GM12878 (cell line): Measurements from ENCODE around the gene CLCC1. TPM values are rescaled to one million over a fixed set of nuclear protein-coding genes. Genes with fewer than 3 reads are reported as not detected.

ENCODE experiments used
- ATAC-seq: fragments of 200-7000 bp; cut with Tn5 transposase; 3 replicates; pipeline ENCODE4 v1.9.1; 2020; ENCODE audit warnings: mild to moderate bottlenecking, moderate library complexity
- BruUV-seq: library from RNA; stranded (reverse); fragments of 400-500 nt; replicated peaks from 2 replicates; lab custom pipeline; 2021; lab: Mats Ljungman, UMichigan
- CTCF ChIA-PET: fragments of 300-600 bp; sonication (Branson Sonifier 250); formaldehyde crosslinking; extraction: SDS; loops from one replicate; lab custom pipeline; 2021; ENCODE audit warnings: inconsistent platforms; lab: Yijun Ruan, JAX
- POLR2A ChIA-PET: fragments of 350-600 bp; formaldehyde crosslinking; extraction: SDS; loops from one replicate; lab custom pipeline; 2021; ENCODE audit warnings: inconsistent platforms; lab: Charles Lee
- RAD21 ChIA-PET: fragments of 300-600 bp; sonication (Branson Sonifier 250); formaldehyde crosslinking; loops from one replicate; lab custom pipeline; 2023; ENCODE audit warnings: antibody characterized with exemption; ENCODE audit not compliant: unreplicated experiment; lab: Charles Lee
- SMC1A ChIA-PET: fragments of 300-600 bp; sonication (Branson Sonifier 250); formaldehyde crosslinking; loops from one replicate; lab custom pipeline; 2023; ENCODE audit not compliant: unreplicated experiment, uncharacterized antibody; lab: Charles Lee
- DNase-seq: peaks from one replicate; pipeline ENCODE4 v3.0.0-alpha.2; 2011; ENCODE audit warnings: low read depth, low spot score
- FAIRE-seq: peaks from 3 replicates; lab custom pipeline; 2011; peaks lifted over from hg19 to GRCh38; lab: Jason Lieb, UNC
- H2AFZ ChIP-seq: 2 replicates; pipeline ENCODE4 v1.6.0; 2011; ENCODE audit warnings: low read depth, low read length, control low read depth; ENCODE audit not compliant: control insufficient read depth
- H3K27ac ChIP-seq: 2 replicates; pipeline ENCODE4 v1.5.1; 2011; ENCODE audit warnings: control low read depth; ENCODE audit not compliant: control insufficient read depth, insufficient read depth
- H3K27me3 ChIP-seq, 2 experiments: replicated peaks in 1 of 2; 2 replicates each; pipeline versions ENCODE4 v1.6.0 to v1.6.1; 2011; ENCODE audit warnings: low read length in 1 of 2; ENCODE audit not compliant: control insufficient read depth in 2 of 2, insufficient read depth in 2 of 2
- H3K36me3 ChIP-seq, 2 experiments: 2 replicates each; pipeline ENCODE4 v1.5.1; 2011; ENCODE audit warnings: low read length in 1 of 2; ENCODE audit not compliant: control insufficient read depth in 2 of 2, insufficient read depth in 2 of 2
- H3K4me1 ChIP-seq: 2 replicates; pipeline ENCODE4 v1.6.1; 2011; ENCODE audit warnings: mild to moderate bottlenecking, low read length, moderate library complexity, mixed read lengths; ENCODE audit not compliant: control insufficient read depth, insufficient read depth
- H3K4me2 ChIP-seq: 2 replicates; pipeline ENCODE4 v1.6.0; 2011; ENCODE audit warnings: control low read depth; ENCODE audit not compliant: control insufficient read depth, insufficient read depth
- H3K4me3 ChIP-seq: fragments of 200-600 bp; sonication (generic); 2 replicates; pipeline ENCODE4 v1.5.1; 2016
- H3K79me2 ChIP-seq: 2 replicates; pipeline ENCODE4 v1.6.0; 2011; ENCODE audit warnings: low read length; ENCODE audit not compliant: control insufficient read depth, insufficient read depth
- H3K9ac ChIP-seq: 2 replicates; pipeline ENCODE4 v1.8.0; 2011; ENCODE audit warnings: low read length, control low read depth, mixed read lengths; ENCODE audit not compliant: control insufficient read depth, insufficient read depth
- H3K9me3 ChIP-seq: replicated peaks from 3 replicates; pipeline ENCODE4 v1.5.1; 2011; ENCODE audit warnings: mild to moderate bottlenecking, low read length; ENCODE audit not compliant: control insufficient read depth, insufficient read depth
- H4K20me1 ChIP-seq: 2 replicates; pipeline ENCODE4 v1.6.0; 2011; ENCODE audit not compliant: control insufficient read depth, insufficient read depth
- MEF2A ChIP-seq: IDR thresholded peaks from 2 replicates; pipeline ENCODE4 v1.6.1; 2011; ENCODE audit warnings: low read depth, mild to moderate bottlenecking, low read length, moderate library complexity; ENCODE audit not compliant: insufficient read depth
- MXI1 ChIP-seq: fragments of 150-350 bp; IDR thresholded peaks from 2 replicates; pipeline ENCODE4 v1.6.1; 2011; ENCODE audit warnings: low read depth, mild to moderate bottlenecking, inconsistent platforms, low read length, improper control_type of control experiment
- NBN ChIP-seq: fragments of 450-650 bp; IDR thresholded peaks from 2 replicates; pipeline ENCODE4 v1.6.1; 2016
- POU2F2 ChIP-seq: IDR thresholded peaks from 3 replicates; pipeline ENCODE4 v1.6.1; 2011; ENCODE audit warnings: low read depth, mild to moderate bottlenecking, low read length, borderline replicate concordance
- SRF ChIP-seq, 2 experiments: IDR thresholded peaks; 2 replicates each; pipeline ENCODE4 v1.6.1; 2011; ENCODE audit warnings: low read depth in 2 of 2, low read length in 2 of 2, mild to moderate bottlenecking in 1 of 2, moderate library complexity in 1 of 2
- ZNF24 ChIP-seq: fragments of 450-650 bp; IDR thresholded peaks from 2 replicates; pipeline ENCODE4 v1.6.1; 2017; ENCODE audit warnings: antibody characterized with exemption, mild to moderate bottlenecking
- ZNF274 ChIP-seq: IDR thresholded peaks from one replicate; pipeline ENCODE4 v1.8.0; 2011; ENCODE audit not compliant: insufficient read length, insufficient read depth
- WGBS: methylation state at CpG from one replicate; pipeline ENCODE4 v1.1.6; 2016; ENCODE audit warnings: low lambda C conversion rate; ENCODE audit not compliant: insufficient replicate concordance, insufficient coverage; ENCODE audit errors: missing lambda C conversion rate; 5-methylcytosine and 5-hydroxymethylcytosine counted together
- in situ Hi-C: fragments of 300-500 bp; cut with MboI; formaldehyde crosslinking; loops from 9 replicates; pipeline ENCODE4 v1.14.3; 2018; ENCODE audit warnings: mixed read lengths
- intact Hi-C: fragments of 100-400 bp; cut with micrococcal nuclease; formaldehyde crosslinking; loops from one replicate; pipeline ENCODE4 v1.14.2; 2022; ENCODE audit not compliant: unreplicated experiment
- polyA plus RNA-seq, 11 experiments: library from polyadenylated mRNA; depleted of rRNA in 4 of 11; unstranded in 6 of 11; stranded (reverse) in 5 of 11; fragments of >200 nt; fragmentation: Nextera tagmentation in 4 of 11; fragmentation: Illumina TruSeq in 1 of 11; extraction: Ambion mirVana in 4 of 11; extraction: Trizol in 1 of 11; gene quantifications; 1 replicate in 1 of 11; 2 replicates in 10 of 11; pipeline versions ENCODE4 v1.2.1 to v1.2.3, GENCODE V29; 2011 to 2016; ENCODE audit warnings: inconsistent platforms in 2 of 11, missing spikeins in 2 of 11, low read depth in 1 of 11
- total RNA-seq, 4 experiments: library from RNA; depleted of rRNA in 3 of 4; stranded (reverse); fragments of >200 nt in 3 of 4; fragmentation: Illumina TruSeq in 1 of 4; extraction: Trizol in 1 of 4; gene quantifications; 2 replicates each; pipeline versions ENCODE4 v1.2.1 to v1.2.3, GENCODE V29; 2013 to 2021
- TF ChIP-seq, protein P1 (sequence below), 3 experiments: IDR thresholded peaks in 2 of 3; conservative IDR thresholded peaks in 1 of 3; 2 replicates each; pipeline ENCODE4 v1.5.1; 2011; ENCODE audit warnings: low read depth in 3 of 3, low read length in 3 of 3, mild to moderate bottlenecking in 3 of 3, control low read depth in 2 of 3, moderate library complexity in 2 of 3, inconsistent platforms in 1 of 3, mixed read lengths in 1 of 3; ENCODE audit not compliant: control insufficient read depth in 2 of 3, insufficient read depth in 1 of 3; ENCODE audit errors: extremely low read depth in 1 of 3
- TF ChIP-seq, protein P2 (sequence below): fragments of 450-650 bp; formaldehyde crosslinking; IDR thresholded peaks from 2 replicates; pipeline ENCODE4 v1.4.0; 2022; ENCODE audit warnings: mild to moderate bottlenecking, moderate library complexity
- TF ChIP-seq, protein P3 (sequence below): IDR thresholded peaks from 2 replicates; pipeline ENCODE4 v1.6.1; 2011; ENCODE audit warnings: low read depth, mild to moderate bottlenecking, low read length, moderate library complexity, borderline replicate concordance; ENCODE audit errors: extremely low read depth

CLCC1 gene
- total and polyA plus RNA-seq, 10 of the 15 experiments (the other 5 are each of a cell fraction or from before 2014, with no cell fraction given), result 11.9 to 25.8 (median 16.1) TPM

DNA sequence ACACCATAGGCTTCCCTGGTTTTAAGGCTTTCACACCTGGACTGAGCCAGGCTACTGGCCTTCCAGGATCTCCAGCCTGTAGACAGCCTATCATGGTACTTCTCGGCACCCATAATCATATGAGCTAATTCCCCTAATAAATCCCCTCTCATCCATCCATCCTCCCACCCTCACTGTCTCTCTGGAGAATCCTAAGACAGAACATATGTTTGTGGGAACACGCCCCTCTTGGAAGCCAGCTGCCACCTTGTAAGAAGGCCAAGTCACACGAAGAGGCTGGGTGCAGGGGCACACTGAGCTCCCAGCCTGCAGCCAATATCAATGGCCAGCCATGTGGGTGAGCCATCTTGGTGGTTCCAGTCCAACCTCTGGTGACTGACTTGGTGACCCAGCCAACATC, 7.4 kb downstream of the CLCC1 start:
- H3K9me3 ChIP-seq, result no peaks in the 10 kb centered on the region
- ChIA-PET SMC1A (no interaction called here), RAD21 (no interaction called here), CTCF (no interaction called here), POLR2A (no interaction called here)
- intact Hi-C loops (no loop called here), in situ Hi-C loops (no loop called here)
- TF ChIP-seq POU2F2 (no peak), MEF2A (no peak), NBN (no peak), MXI1 (no peak), ZNF24 (no peak), ZNF274 (no peak), SRF (IDR thresholded peaks at IDR 0.05; ENCODE audit: low read depth in 2 of 2, low read length in 2 of 2) (no peak)
- TF ChIP-seq, protein P1, sequence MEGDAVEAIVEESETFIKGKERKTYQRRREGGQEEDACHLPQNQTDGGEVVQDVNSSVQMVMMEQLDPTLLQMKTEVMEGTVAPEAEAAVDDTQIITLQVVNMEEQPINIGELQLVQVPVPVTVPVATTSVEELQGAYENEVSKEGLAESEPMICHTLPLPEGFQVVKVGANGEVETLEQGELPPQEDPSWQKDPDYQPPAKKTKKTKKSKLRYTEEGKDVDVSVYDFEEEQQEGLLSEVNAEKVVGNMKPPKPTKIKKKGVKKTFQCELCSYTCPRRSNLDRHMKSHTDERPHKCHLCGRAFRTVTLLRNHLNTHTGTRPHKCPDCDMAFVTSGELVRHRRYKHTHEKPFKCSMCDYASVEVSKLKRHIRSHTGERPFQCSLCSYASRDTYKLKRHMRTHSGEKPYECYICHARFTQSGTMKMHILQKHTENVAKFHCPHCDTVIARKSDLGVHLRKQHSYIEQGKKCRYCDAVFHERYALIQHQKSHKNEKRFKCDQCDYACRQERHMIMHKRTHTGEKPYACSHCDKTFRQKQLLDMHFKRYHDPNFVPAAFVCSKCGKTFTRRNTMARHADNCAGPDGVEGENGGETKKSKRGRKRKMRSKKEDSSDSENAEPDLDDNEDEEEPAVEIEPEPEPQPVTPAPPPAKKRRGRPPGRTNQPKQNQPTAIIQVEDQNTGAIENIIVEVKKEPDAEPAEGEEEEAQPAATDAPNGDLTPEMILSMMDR (IDR thresholded peaks at IDR 0.05 in 2 of 3, conservative IDR thresholded peaks at IDR 0.05 in 1 of 3; ENCODE audit: control insufficient read depth in 2 of 3, extremely low read depth in 1 of 3, insufficient read depth in 1 of 3, low read depth in 3 of 3, low read length in 3 of 3), result no peak
- TF ChIP-seq, protein P2, sequence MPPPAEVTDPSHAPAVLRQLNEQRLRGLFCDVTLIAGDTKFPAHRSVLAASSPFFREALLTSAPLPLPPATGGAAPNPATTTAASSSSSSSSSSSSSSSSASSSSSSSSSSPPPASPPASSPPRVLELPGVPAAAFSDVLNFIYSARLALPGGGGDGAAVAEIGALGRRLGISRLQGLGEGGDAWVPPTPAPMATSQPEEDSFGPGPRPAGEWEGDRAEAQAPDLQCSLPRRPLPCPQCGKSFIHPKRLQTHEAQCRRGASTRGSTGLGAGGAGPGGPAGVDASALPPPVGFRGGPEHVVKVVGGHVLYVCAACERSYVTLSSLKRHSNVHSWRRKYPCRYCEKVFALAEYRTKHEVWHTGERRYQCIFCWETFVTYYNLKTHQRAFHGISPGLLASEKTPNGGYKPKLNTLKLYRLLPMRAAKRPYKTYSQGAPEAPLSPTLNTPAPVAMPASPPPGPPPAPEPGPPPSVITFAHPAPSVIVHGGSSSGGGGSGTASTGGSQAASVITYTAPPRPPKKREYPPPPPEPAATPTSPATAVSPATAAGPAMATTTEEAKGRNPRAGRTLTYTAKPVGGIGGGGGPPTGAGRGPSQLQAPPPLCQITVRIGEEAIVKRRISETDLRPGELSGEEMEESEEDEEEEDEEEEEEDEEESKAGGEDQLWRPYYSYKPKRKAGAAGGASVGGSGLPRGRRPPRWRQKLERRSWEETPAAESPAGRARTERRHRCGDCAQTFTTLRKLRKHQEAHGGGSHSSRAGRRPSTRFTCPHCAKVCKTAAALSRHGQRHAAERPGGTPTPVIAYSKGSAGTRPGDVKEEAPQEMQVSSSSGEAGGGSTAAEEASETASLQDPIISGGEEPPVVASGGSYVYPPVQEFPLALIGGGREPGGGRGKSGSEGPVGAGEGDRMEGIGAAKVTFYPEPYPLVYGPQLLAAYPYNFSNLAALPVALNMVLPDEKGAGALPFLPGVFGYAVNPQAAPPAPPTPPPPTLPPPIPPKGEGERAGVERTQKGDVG (CRISPR knock-in tag), result no peak
- TF ChIP-seq, protein P3, sequence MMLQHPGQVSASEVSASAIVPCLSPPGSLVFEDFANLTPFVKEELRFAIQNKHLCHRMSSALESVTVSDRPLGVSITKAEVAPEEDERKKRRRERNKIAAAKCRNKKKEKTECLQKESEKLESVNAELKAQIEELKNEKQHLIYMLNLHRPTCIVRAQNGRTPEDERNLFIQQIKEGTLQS, result no peak
- H3K4me2 ChIP-seq, result no peak overlapping the region
- no peak overlapping the region for H3K9ac ChIP-seq
- peaks cover 29% of the 10 kb centered on the region for H3K79me2 ChIP-seq
- H3K4me1 ChIP-seq, result peaks cover 5% of the 10 kb centered on the region
- H3K27me3 ChIP-seq, result no peaks in the 10 kb centered on the region
- FAIRE-seq (no peak), DNase-seq (no peak), ATAC-seq (no peak)
- 88% methylated on average over 3 of the region's 3 CpGs for WGBS
- no peak overlapping the region for H3K27ac ChIP-seq
- no peaks in the 10 kb centered on the region for H3K36me3 ChIP-seq
- no peaks in the 10 kb centered on the region for H4K20me1 ChIP-seq
- H2AFZ ChIP-seq, result no peak overlapping the region
- no TSS peak for BruUV-seq
- H3K4me3 ChIP-seq, result no peak overlapping the region
